GM12878 (cell line): ENCODE data around the gene NUAK2. TPM values are rescaled to one million over a fixed set of nuclear protein-coding genes. Genes with fewer than 3 reads are reported as not detected.

Experiments used
- ATAC-seq: fragments of 200-7000 bp; cut with Tn5 transposase; 3 replicates; pipeline ENCODE4 v1.9.1; 2020; ENCODE audit warnings: mild to moderate bottlenecking, moderate library complexity
- Bru-seq: library from RNA; stranded (reverse); fragments of 400-500 nt; gene quantifications from one replicate; lab custom pipeline; 2021; lab: Mats Ljungman, UMichigan
- BruChase-seq, 2 experiments: library from RNA; stranded (reverse); fragments of 400-500 nt; gene quantifications; one replicate each; lab custom pipeline; 2021; lab: Mats Ljungman, UMichigan
- BruUV-seq: library from RNA; stranded (reverse); fragments of 400-500 nt; replicated peaks from 2 replicates; lab custom pipeline; 2021; lab: Mats Ljungman, UMichigan
- CTCF ChIA-PET: fragments of 300-600 bp; sonication (Branson Sonifier 250); formaldehyde crosslinking; extraction: SDS; loops from one replicate; lab custom pipeline; 2021; ENCODE audit warnings: inconsistent platforms; lab: Yijun Ruan, JAX
- POLR2A ChIA-PET: fragments of 350-600 bp; formaldehyde crosslinking; extraction: SDS; loops from one replicate; lab custom pipeline; 2021; ENCODE audit warnings: inconsistent platforms; lab: Charles Lee
- RAD21 ChIA-PET: fragments of 300-600 bp; sonication (Branson Sonifier 250); formaldehyde crosslinking; loops from one replicate; lab custom pipeline; 2023; ENCODE audit warnings: antibody characterized with exemption; ENCODE audit not compliant: unreplicated experiment; lab: Charles Lee
- SMC1A ChIA-PET: fragments of 300-600 bp; sonication (Branson Sonifier 250); formaldehyde crosslinking; loops from one replicate; lab custom pipeline; 2023; ENCODE audit not compliant: unreplicated experiment, uncharacterized antibody; lab: Charles Lee
- DNase-seq: peaks from one replicate; pipeline ENCODE4 v3.0.0-alpha.2; 2011; ENCODE audit warnings: low read depth, low spot score
- FAIRE-seq: peaks from 3 replicates; lab custom pipeline; 2011; peaks lifted over from hg19 to GRCh38; lab: Jason Lieb, UNC
- H2AFZ ChIP-seq: 2 replicates; pipeline ENCODE4 v1.6.0; 2011; ENCODE audit warnings: low read depth, low read length, control low read depth; ENCODE audit not compliant: control insufficient read depth
- H3K27ac ChIP-seq: 2 replicates; pipeline ENCODE4 v1.5.1; 2011; ENCODE audit warnings: control low read depth; ENCODE audit not compliant: control insufficient read depth, insufficient read depth
- H3K27me3 ChIP-seq, 2 experiments: replicated peaks in 1 of 2; 2 replicates each; pipeline versions ENCODE4 v1.6.0 to v1.6.1; 2011; ENCODE audit warnings: low read length in 1 of 2; ENCODE audit not compliant: control insufficient read depth in 2 of 2, insufficient read depth in 2 of 2
- H3K36me3 ChIP-seq, 2 experiments: 2 replicates each; pipeline ENCODE4 v1.5.1; 2011; ENCODE audit warnings: low read length in 1 of 2; ENCODE audit not compliant: control insufficient read depth in 2 of 2, insufficient read depth in 2 of 2
- H3K4me1 ChIP-seq: 2 replicates; pipeline ENCODE4 v1.6.1; 2011; ENCODE audit warnings: mild to moderate bottlenecking, low read length, moderate library complexity, mixed read lengths; ENCODE audit not compliant: control insufficient read depth, insufficient read depth
- H3K4me2 ChIP-seq: 2 replicates; pipeline ENCODE4 v1.6.0; 2011; ENCODE audit warnings: control low read depth; ENCODE audit not compliant: control insufficient read depth, insufficient read depth
- H3K4me3 ChIP-seq: fragments of 200-600 bp; sonication (generic); 2 replicates; pipeline ENCODE4 v1.5.1; 2016
- H3K79me2 ChIP-seq: 2 replicates; pipeline ENCODE4 v1.6.0; 2011; ENCODE audit warnings: low read length; ENCODE audit not compliant: control insufficient read depth, insufficient read depth
- H3K9ac ChIP-seq: 2 replicates; pipeline ENCODE4 v1.8.0; 2011; ENCODE audit warnings: low read length, control low read depth, mixed read lengths; ENCODE audit not compliant: control insufficient read depth, insufficient read depth
- H3K9me3 ChIP-seq: replicated peaks from 3 replicates; pipeline ENCODE4 v1.5.1; 2011; ENCODE audit warnings: mild to moderate bottlenecking, low read length; ENCODE audit not compliant: control insufficient read depth, insufficient read depth
- H4K20me1 ChIP-seq: 2 replicates; pipeline ENCODE4 v1.6.0; 2011; ENCODE audit not compliant: control insufficient read depth, insufficient read depth
- BACH1 ChIP-seq: fragments of 450-650 bp; IDR thresholded peaks from 2 replicates; pipeline ENCODE4 v1.6.1; 2017; ENCODE audit warnings: mild to moderate bottlenecking, borderline replicate concordance
- BHLHE40 ChIP-seq, 2 experiments: fragments of 450-650 bp in 1 of 2; IDR thresholded peaks; 2 replicates each; pipeline ENCODE4 v1.6.1; 2011 to 2017; ENCODE audit warnings: low read depth in 2 of 2, borderline replicate concordance in 1 of 2, improper control_type of control experiment in 1 of 2, low read length in 1 of 2, mild to moderate bottlenecking in 1 of 2
- BMI1 ChIP-seq: fragments of 450-650 bp; IDR thresholded peaks from 2 replicates; pipeline ENCODE4 v1.6.1; 2016; ENCODE audit warnings: mild to moderate bottlenecking, moderate library complexity, borderline replicate concordance
- CHD2 ChIP-seq: IDR thresholded peaks from 2 replicates; pipeline ENCODE4 v1.6.1; 2011; ENCODE audit warnings: low read depth, low read length, improper control_type of control experiment, borderline replicate concordance
- EGR1 ChIP-seq, 2 experiments: IDR thresholded peaks; 1 replicate in 1 of 2; 2 replicates in 1 of 2; pipeline ENCODE4 v1.6.1; 2011 to 2012; ENCODE audit warnings: low read depth in 2 of 2, low read length in 2 of 2, borderline replicate concordance in 1 of 2, mild to moderate bottlenecking in 1 of 2, moderate library complexity in 1 of 2
- EP300 ChIP-seq, 2 experiments: fragments of 150-350 bp in 1 of 2; IDR thresholded peaks; 2 replicates each; pipeline ENCODE4 v1.6.1; 2011 to 2012; ENCODE audit warnings: low read depth in 2 of 2, low read length in 2 of 2, borderline replicate concordance in 1 of 2, improper control_type of control experiment in 1 of 2, inconsistent platforms in 1 of 2; ENCODE audit not compliant: control insufficient read depth in 1 of 2
- HDAC6 ChIP-seq: fragments of 200-600 bp; sonication (generic); IDR thresholded peaks from one replicate; pipeline ENCODE4 v1.8.0; 2017; ENCODE audit warnings: antibody characterized with exemption; ENCODE audit not compliant: unreplicated experiment
- HDGF ChIP-seq: fragments of 450-650 bp; IDR thresholded peaks from 2 replicates; pipeline ENCODE4 v1.6.1; 2016; ENCODE audit warnings: antibody characterized with exemption
- LARP7 ChIP-seq: fragments of 450-650 bp; IDR thresholded peaks from 2 replicates; pipeline ENCODE4 v1.6.1; 2017; ENCODE audit warnings: mild to moderate bottlenecking
- MXI1 ChIP-seq: fragments of 150-350 bp; IDR thresholded peaks from 2 replicates; pipeline ENCODE4 v1.6.1; 2011; ENCODE audit warnings: low read depth, mild to moderate bottlenecking, inconsistent platforms, low read length, improper control_type of control experiment
- NR2C1 ChIP-seq: fragments of 450-650 bp; IDR thresholded peaks from 2 replicates; pipeline ENCODE4 v1.6.1; 2017; ENCODE audit warnings: antibody characterized with exemption, mild to moderate bottlenecking, moderate library complexity
- PAX8 ChIP-seq: fragments of 450-650 bp; IDR thresholded peaks from 2 replicates; pipeline ENCODE4 v1.6.1; 2017; ENCODE audit warnings: mild to moderate bottlenecking, moderate library complexity
- POLR2A ChIP-seq: IDR thresholded peaks from 2 replicates; pipeline ENCODE4 v1.6.1; 2011; ENCODE audit warnings: low read depth, mild to moderate bottlenecking, low read length
- RAD21 ChIP-seq: IDR thresholded peaks from 2 replicates; pipeline ENCODE4 v1.6.1; 2011; ENCODE audit warnings: mild to moderate bottlenecking, low read depth, low read length, moderate library complexity; ENCODE audit not compliant: insufficient read depth
- RBBP5 ChIP-seq: fragments of 200-600 bp; sonication (generic); conservative IDR thresholded peaks from 2 replicates; pipeline ENCODE4 v1.6.1; 2016
- SUZ12 ChIP-seq: fragments of 200-600 bp; sonication (generic); IDR thresholded peaks from one replicate; pipeline ENCODE4 v1.6.1; 2018; ENCODE audit warnings: antibody characterized with exemption, mild to moderate bottlenecking; ENCODE audit not compliant: unreplicated experiment
- TCF7 ChIP-seq: IDR thresholded peaks from 2 replicates; pipeline ENCODE4 v1.6.1; 2014; ENCODE audit warnings: antibody characterized with exemption, borderline replicate concordance
- ZNF217 ChIP-seq: fragments of 450-650 bp; IDR thresholded peaks from 2 replicates; pipeline ENCODE4 v1.6.1; 2017; ENCODE audit warnings: antibody characterized with exemption, mild to moderate bottlenecking
- WGBS: methylation state at CpG from one replicate; pipeline ENCODE4 v1.1.6; 2016; ENCODE audit warnings: low lambda C conversion rate; ENCODE audit not compliant: insufficient replicate concordance, insufficient coverage; ENCODE audit errors: missing lambda C conversion rate; 5-methylcytosine and 5-hydroxymethylcytosine counted together
- in situ Hi-C: fragments of 300-500 bp; cut with MboI; formaldehyde crosslinking; loops from 9 replicates; pipeline ENCODE4 v1.14.3; 2018; ENCODE audit warnings: mixed read lengths
- intact Hi-C: fragments of 100-400 bp; cut with micrococcal nuclease; formaldehyde crosslinking; loops from one replicate; pipeline ENCODE4 v1.14.2; 2022; ENCODE audit not compliant: unreplicated experiment
- long read RNA-seq, 2 experiments: library from polyadenylated mRNA; unstranded; transcript quantifications; one replicate each; pipeline ENCODE4 v2.0.0, GENCODE V29; 2019 to 2020
- polyA minus RNA-seq, 3 experiments: library from RNA; depleted of rRNA, polyadenylated mRNA; stranded (reverse); fragments of >200 nt; gene quantifications; 2 replicates each; pipeline ENCODE4 v1.2.3, GENCODE V29; 2011
- polyA plus RNA-seq, 11 experiments: library from polyadenylated mRNA; depleted of rRNA in 4 of 11; unstranded in 6 of 11; stranded (reverse) in 5 of 11; fragments of >200 nt; fragmentation: Nextera tagmentation in 4 of 11; fragmentation: Illumina TruSeq in 1 of 11; extraction: Ambion mirVana in 4 of 11; extraction: Trizol in 1 of 11; gene quantifications; 1 replicate in 1 of 11; 2 replicates in 10 of 11; pipeline versions ENCODE4 v1.2.1 to v1.2.3, GENCODE V29; 2011 to 2016; ENCODE audit warnings: inconsistent platforms in 2 of 11, missing spikeins in 2 of 11, low read depth in 1 of 11
- total RNA-seq, 4 experiments: library from RNA; depleted of rRNA in 3 of 4; stranded (reverse); fragments of >200 nt in 3 of 4; fragmentation: Illumina TruSeq in 1 of 4; extraction: Trizol in 1 of 4; gene quantifications; 2 replicates each; pipeline versions ENCODE4 v1.2.1 to v1.2.3, GENCODE V29; 2013 to 2021

The NUAK2 gene
- 16.3 and 17.6 TPM in 2 replicates for total RNA-seq (2013; cell fraction: nucleolus; rRNA removed)
- total RNA-seq (2014; rRNA removed) (1.6 and 2.0 TPM in 2 replicates), total RNA-seq (2014; rRNA removed; fragmentation: Illumina TruSeq; extraction: Trizol) (0.83 and 1.2 TPM in 2 replicates), total RNA-seq (2021) (3.0 TPM in 2 replicates), polyA plus RNA-seq (2011; rRNA removed) (1.4 and 2.0 TPM in 2 replicates), polyA plus RNA-seq (2014; fragmentation: Illumina TruSeq; extraction: Trizol) (0.81 and 1.2 TPM in 2 replicates), polyA plus RNA-seq (2014; fragmentation: Nextera tagmentation; extraction: Ambion mirVana) (under 1 TPM; 0.27 to 0.31 TPM), polyA plus RNA-seq (2014; rRNA removed) (1.1 and 1.4 TPM in 2 replicates), polyA plus RNA-seq (2016; fragmentation: Nextera tagmentation; extraction: Ambion mirVana) (1 to 10 TPM in 1 of 2 experiments, under 1 TPM in 1; 0.87 to 1.3 TPM), polyA minus RNA-seq (2011; rRNA and poly(A)+ RNA removed) (2.3 and 3.9 TPM in 2 replicates), Bru-seq, nascent RNA (percentile 88 among the genes with signal in this experiment), BruChase-seq, experiment 1, labeled RNA remaining after a 6-hour chase (percentile 69 among the genes with signal in this experiment), BruChase-seq, experiment 2, labeled RNA remaining after a 2-hour chase (percentile 70 among the genes with signal in this experiment)
- polyA plus RNA-seq (2011; ENCODE audit: low read depth): 0.26 TPM
- 1.7 and 2.1 TPM in 2 replicates for polyA plus RNA-seq (2011; cell fraction: cytosol; rRNA removed)
- 3.5 and 3.8 TPM in 2 replicates for polyA plus RNA-seq (2011; cell fraction: nucleus; rRNA removed)
- polyA plus RNA-seq (2012): 0.47 and 0.66 TPM in 2 replicates
- 2.6 and 2.9 TPM in 2 replicates for polyA minus RNA-seq (2011; cell fraction: cytosol; rRNA and poly(A)+ RNA removed)
- polyA minus RNA-seq (2011; cell fraction: nucleus; rRNA and poly(A)+ RNA removed): 2.5 and 3.7 TPM in 2 replicates
- long read RNA-seq, experiment 1, partial matches to known transcripts: 1 of 4 reads
- long read RNA-seq, experiment 1, other reads (novel, unspliced or antisense): 0 of 4 reads
- long read RNA-seq, experiment 2, partial matches to known transcripts: 0 of 1 reads
- long read RNA-seq, experiment 2, other reads (novel, unspliced or antisense): 1 of 1 reads

- 0 out of 2 replicates have a peak within 1 kb of the TSS, but pooled peaks have one; percentile 28 for H3K9ac ChIP-seq
- H3K36me3 ChIP-seq: no peaks in the 10 kb centered on the region
- no peak for FAIRE-seq
- peak within 1 kb of the TSS; percentile 69 for H3K4me2 ChIP-seq
- ChIA-PET CTCF (interaction anchor here (1.0 to 59.5 kb wide), 5 partner anchors 10 to 91 kb away, joined by 3 to 2333 read pairs (median 3); no protein-coding TSS in a partner anchor), POLR2A (interaction anchor here (0.6 to 8.0 kb wide), 8 partner anchors 11 to 400 kb away, joined by 4 to 91 read pairs (median 11); no protein-coding TSS in a partner anchor), SMC1A (interaction anchor here (0.9 to 35.1 kb wide), 6 partner anchors 11 to 164 kb away, joined by 3 to 1445 read pairs (median 4); partner anchors contain the start of gene TMCC2), RAD21 (interaction anchor here (0.9 to 23.9 kb wide), 9 partner anchors 8 to 203 kb away, joined by 3 to 892 read pairs (median 5); no protein-coding TSS in a partner anchor)
- no peaks in the 10 kb centered on the region; the same call in 1 of the 2 replicates for H4K20me1 ChIP-seq
- no peak for DNase-seq
- intact Hi-C loops: loop anchor here (2.0 kb wide), 1 partner anchor 37 kb away; no protein-coding TSS in a partner anchor
- H2AFZ ChIP-seq: peak within 1 kb of the TSS; percentile 26
- H3K4me1 ChIP-seq: peaks cover 13% of the 10 kb centered on the region
- 9% methylated on average over 74 of the region's 75 CpGs for WGBS
- peak within 1 kb of the TSS; percentile 36; the same call in 1 of the 2 replicates for H3K4me3 ChIP-seq
- no TSS peak for BruUV-seq
- peak; percentile 85 for ATAC-seq
- peaks cover 0 to 8% of the 10 kb centered on the region in 2 experiments; a peak in 3 of 4 replicates for H3K27me3 ChIP-seq
- in situ Hi-C loops: loop anchor here (5.0 kb wide), 1 partner anchor 39 kb away; no protein-coding TSS in a partner anchor
- no peaks in the 10 kb centered on the region; the same call in 2 of the 3 replicates for H3K9me3 ChIP-seq
- no peak within 1 kb of the TSS for H3K27ac ChIP-seq
- H3K79me2 ChIP-seq: no peaks in the 10 kb centered on the region
- TF ChIP-seq LARP7 (peak; percentile 65; the same call in 1 of the 2 replicates), CHD2 (no peak), HDGF (peak; percentile 67; the same call in 1 of the 2 replicates), ZNF217 (no peak), POLR2A (peak; percentile 44; the same call in 1 of the 2 replicates), SUZ12 (peak; percentile 45), PAX8 (no peak), RBBP5 (no peak), EGR1 (IDR thresholded peaks at IDR 0.05; ENCODE audit: borderline replicate concordance in 1 of 2, low read depth in 2 of 2, low read length in 2 of 2) (no peak), HDAC6 (no peak), MXI1 (0 out of 2 replicates have a peak, but pooled peaks have one; percentile 2), BHLHE40 (IDR thresholded peaks at IDR 0.05; ENCODE audit: borderline replicate concordance in 1 of 2, low read depth in 2 of 2, low read length in 1 of 2) (peak; percentile 46 to 85; a peak in 3 of 4 replicates), BACH1 (no peak), EP300 (IDR thresholded peaks at IDR 0.05; ENCODE audit: borderline replicate concordance in 1 of 2, control insufficient read depth in 1 of 2, low read depth in 2 of 2, low read length in 2 of 2) (no peak), RAD21 (peak; percentile 9; the same call in 1 of the 2 replicates), TCF7 (no peak), NR2C1 (no peak), BMI1 (no peak)
Measured at GRCh38 chr1:205321162-205321958, at the start of gene NUAK2. TSS of gene NUAK2 (minus strand) at chr1:205321745. CDS start at chr1:205321628, 117 bp downstream.
